Retinal pigment epithelial cell (primary cell): ENCODE measurements around the gene TMEM163.

Experiments
- DNase-seq: peaks from one replicate; pipeline ENCODE4 v3.0.0-alpha.2; 2010; ENCODE audit warnings: low read depth
- H3K4me3 ChIP-seq: 2 replicates; pipeline ENCODE4 v1.5.1; 2011; ENCODE audit warnings: mild to moderate bottlenecking, low read length, control low read depth, moderate library complexity
- CTCF ChIP-seq: conservative IDR thresholded peaks from 2 replicates; pipeline ENCODE4 v1.5.1; 2011; ENCODE audit warnings: low read depth, low read length, control low read depth, inconsistent platforms

The TMEM163 gene

GRCh38 chr2:134459706-134460406, 258.9 kb downstream of the TMEM163 start:
- no peak for TF ChIP-seq CTCF
- no peak overlapping the region for H3K4me3 ChIP-seq
- DNase-seq, result no peak

- DNase-seq, result no peak
- no peak for TF ChIP-seq CTCF
- no peak overlapping the region for H3K4me3 ChIP-seq
Observed at GRCh38 chr2:134458950-134459349, 259.9 kb downstream of the TMEM163 start.

GRCh38 chr2:134458473-134458853, 260.3 kb downstream of the TMEM163 start:
- no peak for TF ChIP-seq CTCF
- no peak overlapping the region for H3K4me3 ChIP-seq
- no peak for DNase-seq

GRCh38 chr2:134457765-134458472, 260.9 kb downstream of the TMEM163 start:
- H3K4me3 ChIP-seq, result no peak overlapping the region
- TF ChIP-seq CTCF, result no peak
- DNase-seq, result no peak

- H3K4me3 ChIP-seq, result no peak overlapping the region
- DNase-seq, result no peak
- TF ChIP-seq CTCF, result no peak
Observed at GRCh38 chr2:134457353-134457752, 261.4 kb downstream of the TMEM163 start.

GRCh38 chr2:134455426-134455825, 263.4 kb downstream of the TMEM163 start:
- H3K4me3 ChIP-seq, result no peak overlapping the region
- no peak for TF ChIP-seq CTCF
- DNase-seq, result no peak

GRCh38 chr2:134454931-134455330, 263.9 kb downstream of the TMEM163 start:
- TF ChIP-seq CTCF, result no peak
- no peak for DNase-seq
- H3K4me3 ChIP-seq, result no peak overlapping the region
